H9 (cell line): ENCODE results near the gene VTN. TPM values are rescaled to one million over a fixed set of nuclear protein-coding genes. Genes with fewer than 3 reads are reported as not detected.

ENCODE experiments used
- DNase-seq: peaks from one replicate; pipeline ENCODE4 v3.0.0-alpha.2; 2017
- H2AFZ ChIP-seq: one replicate; pipeline ENCODE4 v1.6.1; 2013; ENCODE audit warnings: mild to moderate bottlenecking, low read length, control low read depth, moderate library complexity
- H2AK5ac ChIP-seq: 2 replicates; pipeline ENCODE4 v1.6.1; 2013; ENCODE audit warnings: low read length, control low read depth, mixed read lengths; ENCODE audit not compliant: insufficient read length
- H2BK120ac ChIP-seq: one replicate; pipeline ENCODE4 v1.6.1; 2013; ENCODE audit warnings: low read depth, mild to moderate bottlenecking, low read length, control low read depth, inconsistent platforms; ENCODE audit not compliant: poor library complexity, severe bottlenecking
- H2BK12ac ChIP-seq: 2 replicates; pipeline ENCODE4 v1.6.1; 2013; ENCODE audit warnings: low read length, control low read depth, mixed read lengths, low read depth; ENCODE audit not compliant: insufficient read length
- H2BK15ac ChIP-seq: 2 replicates; pipeline ENCODE4 v1.6.1; 2013; ENCODE audit warnings: low read depth, low read length, control low read depth
- H2BK20ac ChIP-seq: one replicate; pipeline ENCODE4 v1.6.1; 2013; ENCODE audit warnings: low read depth, mild to moderate bottlenecking, low read length, control low read depth, inconsistent platforms; ENCODE audit not compliant: poor library complexity, severe bottlenecking
- H2BK5ac ChIP-seq: 2 replicates; pipeline ENCODE4 v1.6.1; 2013; ENCODE audit warnings: low read length, control low read depth, mixed read lengths; ENCODE audit not compliant: insufficient read length
- H3K14ac ChIP-seq: 2 replicates; pipeline ENCODE4 v1.6.1; 2013; ENCODE audit warnings: low read length, control low read depth; ENCODE audit not compliant: insufficient read depth
- H3K18ac ChIP-seq: 2 replicates; pipeline ENCODE4 v1.6.1; 2013; ENCODE audit warnings: low read depth, mild to moderate bottlenecking, mixed read lengths, low read length, control low read depth; ENCODE audit not compliant: insufficient read length
- H3K23ac ChIP-seq: 2 replicates; pipeline ENCODE4 v1.6.1; 2013; ENCODE audit warnings: low read length, control low read depth, mixed read lengths, low read depth; ENCODE audit not compliant: insufficient read length
- H3K23me2 ChIP-seq: 2 replicates; pipeline ENCODE4 v1.6.1; 2013; ENCODE audit warnings: low read depth, mild to moderate bottlenecking, mixed read lengths, low read length, control low read depth; ENCODE audit not compliant: insufficient read length, poor library complexity, severe bottlenecking
- H3K27ac ChIP-seq: 2 replicates; pipeline ENCODE4 v1.5.1; 2013; ENCODE audit warnings: low read length, control low read depth, mixed read lengths, low read depth; ENCODE audit not compliant: insufficient read length
- H3K27me3 ChIP-seq: 2 replicates; pipeline ENCODE4 v1.6.1; 2013; ENCODE audit warnings: low read length, control low read depth, inconsistent platforms; ENCODE audit not compliant: insufficient read depth
- H3K4ac ChIP-seq: 2 replicates; pipeline ENCODE4 v1.6.1; 2013; ENCODE audit warnings: low read depth, mild to moderate bottlenecking, control low read depth, inconsistent platforms, low read length, moderate library complexity
- H3K4me1 ChIP-seq: 2 replicates; pipeline ENCODE4 v1.6.1; 2013; ENCODE audit warnings: low read length, control low read depth, inconsistent platforms; ENCODE audit not compliant: insufficient read depth
- H3K4me2 ChIP-seq: 2 replicates; pipeline ENCODE4 v1.6.1; 2013; ENCODE audit warnings: low read length, control low read depth, mixed read lengths; ENCODE audit not compliant: insufficient read length, insufficient read depth
- H3K56ac ChIP-seq: 2 replicates; pipeline ENCODE4 v1.6.1; 2013; ENCODE audit warnings: low read depth, mild to moderate bottlenecking, mixed read lengths, low read length, control low read depth; ENCODE audit not compliant: insufficient read length
- H3K79me1 ChIP-seq: 2 replicates; pipeline ENCODE4 v1.6.1; 2013; ENCODE audit warnings: low read depth, mild to moderate bottlenecking, moderate library complexity, low read length, control low read depth, inconsistent platforms; ENCODE audit not compliant: insufficient read depth, poor library complexity, severe bottlenecking
- H3K79me2 ChIP-seq: 2 replicates; pipeline ENCODE4 v1.6.1; 2013; ENCODE audit warnings: low read length, control low read depth, inconsistent platforms; ENCODE audit not compliant: insufficient read depth
- H3K9ac ChIP-seq: 2 replicates; pipeline ENCODE4 v1.6.1; 2013; ENCODE audit warnings: low read length, control low read depth, mixed read lengths; ENCODE audit not compliant: insufficient read length; ENCODE audit errors: extremely low read depth
- H3K9me3 ChIP-seq: one replicate; pipeline ENCODE4 v1.6.1; 2013; ENCODE audit warnings: low read depth, low read length, inconsistent platforms; ENCODE audit not compliant: control insufficient read depth
- H3T11ph ChIP-seq: one replicate; pipeline ENCODE4 v1.6.1; 2013; ENCODE audit warnings: mild to moderate bottlenecking, low read length, control low read depth, inconsistent platforms
- H4K20me1 ChIP-seq: one replicate; pipeline ENCODE4 v1.6.1; 2013; ENCODE audit not compliant: control insufficient read depth, insufficient read length, insufficient read depth
- H4K5ac ChIP-seq: 2 replicates; pipeline ENCODE4 v1.6.1; 2013; ENCODE audit warnings: low read depth, mild to moderate bottlenecking, mixed read lengths, low read length, control low read depth; ENCODE audit not compliant: insufficient read length
- H4K8ac ChIP-seq: replicated peaks from 2 replicates; pipeline ENCODE4 v1.6.1; 2013; ENCODE audit warnings: low read length, control low read depth, mixed read lengths, low read depth; ENCODE audit not compliant: insufficient read length
- H4K91ac ChIP-seq: 2 replicates; pipeline ENCODE4 v1.6.1; 2013; ENCODE audit warnings: low read depth, mild to moderate bottlenecking, moderate library complexity, mixed read lengths, low read length, control low read depth; ENCODE audit not compliant: insufficient read length
- H3K27ac Mint-ChIP-seq, 3 experiments: 2 replicates in 2 of 3; 3 replicates in 1 of 3; pipeline ENCODE4 v1.8.0; 2020 to 2021; ENCODE audit warnings: mixed read lengths in 3 of 3, mild to moderate bottlenecking in 1 of 3, moderate library complexity in 1 of 3
- H3K27me3 Mint-ChIP-seq: 2 replicates; pipeline ENCODE4 v1.8.0; 2021; ENCODE audit warnings: low read depth, mild to moderate bottlenecking, moderate library complexity, mixed read lengths
- H3K36me3 Mint-ChIP-seq, 3 experiments: 2 replicates in 2 of 3; 3 replicates in 1 of 3; pipeline ENCODE4 v1.8.0; 2020 to 2021; ENCODE audit warnings: low read depth in 3 of 3, mixed read lengths in 3 of 3; ENCODE audit not compliant: insufficient read depth in 1 of 3
- H3K4me1 Mint-ChIP-seq, 2 experiments: 2 replicates each; pipeline ENCODE4 v1.8.0; 2020; ENCODE audit warnings: mixed read lengths in 2 of 2
- H3K4me3 Mint-ChIP-seq, 2 experiments: 2 replicates in 1 of 2; 3 replicates in 1 of 2; pipeline ENCODE4 v1.8.0; 2020 to 2021; ENCODE audit warnings: mild to moderate bottlenecking in 2 of 2, mixed read lengths in 2 of 2, moderate library complexity in 1 of 2
- H3K9me3 Mint-ChIP-seq, 2 experiments: 2 replicates in 1 of 2; 3 replicates in 1 of 2; pipeline ENCODE4 v1.8.0; 2020; ENCODE audit warnings: mild to moderate bottlenecking in 2 of 2, mixed read lengths in 2 of 2, moderate library complexity in 1 of 2
- CTCF ChIP-seq: fragments of 200-600 bp; sonication (generic); conservative IDR thresholded peaks from 3 replicates; pipeline ENCODE4 v1.8.0; 2021; ENCODE audit warnings: antibody characterized with exemption, mild to moderate bottlenecking
- WGBS: extraction: QIAGEN DNeasy Blood & Tissue Kit; methylation state at CpG from one replicate; pipeline ENCODE4 v1.1.7; 2013; ENCODE audit warnings: missing lambda C conversion rate, low lambda C conversion rate, mixed read lengths; ENCODE audit not compliant: insufficient read length; ENCODE audit errors: extremely low coverage; 5-methylcytosine and 5-hydroxymethylcytosine counted together
- total RNA-seq: library from RNA; stranded (reverse); gene quantifications from 2 replicates; pipeline ENCODE4 v1.2.1, GENCODE V29; 2021

The VTN gene
- total RNA-seq, 1 experiment from 2014 or later = not detected

DNA sequence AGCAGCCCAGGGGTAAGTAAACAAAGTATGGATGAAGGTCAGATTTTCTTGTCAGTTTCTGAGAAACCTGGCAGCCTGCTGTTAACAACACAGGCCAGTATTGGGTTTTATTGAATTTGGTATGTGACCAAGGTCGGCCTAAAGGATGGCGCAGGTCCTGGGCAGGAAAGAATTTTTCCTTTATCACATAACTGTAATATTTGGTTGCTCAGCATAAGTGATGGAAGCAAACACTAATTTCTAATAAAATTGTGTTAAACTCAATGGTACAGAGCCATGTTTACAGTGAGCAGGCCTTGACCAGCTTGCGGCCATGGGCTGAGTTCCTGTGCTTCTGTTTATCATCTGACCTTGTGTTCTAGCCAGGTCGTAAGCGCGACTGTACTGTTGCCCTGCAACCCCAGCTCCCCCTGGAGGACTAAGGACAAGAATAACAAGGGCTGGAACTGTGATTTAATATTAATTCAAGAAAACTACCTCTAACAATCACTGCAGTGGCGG lies 23.3 kb downstream of the VTN start:
- Histone ChIP-seq H3K79me2 (no peaks in the 10 kb centered on the region), H3K4me1 (no peaks in the 10 kb centered on the region), H2BK12ac (no peak overlapping the region), H3K9ac (no peak overlapping the region), H4K91ac (no peak overlapping the region), H2AK5ac (no peak overlapping the region), H3K4ac (no peak overlapping the region), H3K9me3 (no peaks in the 10 kb centered on the region), H2BK5ac (no peak overlapping the region), H4K8ac (no peak overlapping the region), H3K23me2 (no peaks in the 10 kb centered on the region), H4K5ac (no peak overlapping the region), H3T11ph (no peak overlapping the region), H3K27me3 (no peaks in the 10 kb centered on the region), H2BK20ac (no peak overlapping the region), H3K79me1 (no peaks in the 10 kb centered on the region), H2BK120ac (no peak overlapping the region), H3K14ac (no peak overlapping the region), H3K4me2 (no peak overlapping the region), H3K23ac (no peak overlapping the region), H3K27ac (no peak overlapping the region), H3K56ac (no peak overlapping the region), H2AFZ (no peak overlapping the region), H3K18ac (no peak overlapping the region), H2BK15ac (no peak overlapping the region), H4K20me1 (no peaks in the 10 kb centered on the region)
- Mint-ChIP-seq H3K9me3 (no peaks in the 10 kb centered on the region), H3K36me3 (peaks cover 23 to 88% (median 69%) of the 10 kb centered on the region in 3 experiments; a peak in 6 of 7 replicates), H3K27ac (peak overlapping the region in 2 of 3 experiments; percentile 73 to 76; a peak in 3 of 7 replicates), H3K4me1 (peaks cover 16 to 17% of the 10 kb centered on the region in 2 experiments), H3K4me3 (no peak overlapping the region; a peak in 1 of 5 replicates), H3K27me3 (no peaks in the 10 kb centered on the region)
- TF ChIP-seq CTCF = peak; percentile 51; the same call in 2 of the 3 replicates
- no CpG with 5 or more reads among the region's 7 CpGs for WGBS
- DNase-seq = peak; percentile 49
